H9 (cell line): ENCODE measurements around the gene HOXD4. TPM values are rescaled to one million over a fixed set of nuclear protein-coding genes. Genes with fewer than 3 reads are reported as not detected.

Experiments used
- DNase-seq: peaks from one replicate; pipeline ENCODE4 v3.0.0-alpha.2; 2017
- H2AFZ ChIP-seq: one replicate; pipeline ENCODE4 v1.6.1; 2013; ENCODE audit warnings: mild to moderate bottlenecking, low read length, control low read depth, moderate library complexity
- H2AK5ac ChIP-seq: 2 replicates; pipeline ENCODE4 v1.6.1; 2013; ENCODE audit warnings: low read length, control low read depth, mixed read lengths; ENCODE audit not compliant: insufficient read length
- H2BK120ac ChIP-seq: one replicate; pipeline ENCODE4 v1.6.1; 2013; ENCODE audit warnings: low read depth, mild to moderate bottlenecking, low read length, control low read depth, inconsistent platforms; ENCODE audit not compliant: poor library complexity, severe bottlenecking
- H2BK12ac ChIP-seq: 2 replicates; pipeline ENCODE4 v1.6.1; 2013; ENCODE audit warnings: low read length, control low read depth, mixed read lengths, low read depth; ENCODE audit not compliant: insufficient read length
- H2BK15ac ChIP-seq: 2 replicates; pipeline ENCODE4 v1.6.1; 2013; ENCODE audit warnings: low read depth, low read length, control low read depth
- H2BK20ac ChIP-seq: one replicate; pipeline ENCODE4 v1.6.1; 2013; ENCODE audit warnings: low read depth, mild to moderate bottlenecking, low read length, control low read depth, inconsistent platforms; ENCODE audit not compliant: poor library complexity, severe bottlenecking
- H2BK5ac ChIP-seq: 2 replicates; pipeline ENCODE4 v1.6.1; 2013; ENCODE audit warnings: low read length, control low read depth, mixed read lengths; ENCODE audit not compliant: insufficient read length
- H3K14ac ChIP-seq: 2 replicates; pipeline ENCODE4 v1.6.1; 2013; ENCODE audit warnings: low read length, control low read depth; ENCODE audit not compliant: insufficient read depth
- H3K18ac ChIP-seq: 2 replicates; pipeline ENCODE4 v1.6.1; 2013; ENCODE audit warnings: low read depth, mild to moderate bottlenecking, mixed read lengths, low read length, control low read depth; ENCODE audit not compliant: insufficient read length
- H3K23ac ChIP-seq: 2 replicates; pipeline ENCODE4 v1.6.1; 2013; ENCODE audit warnings: low read length, control low read depth, mixed read lengths, low read depth; ENCODE audit not compliant: insufficient read length
- H3K23me2 ChIP-seq: 2 replicates; pipeline ENCODE4 v1.6.1; 2013; ENCODE audit warnings: low read depth, mild to moderate bottlenecking, mixed read lengths, low read length, control low read depth; ENCODE audit not compliant: insufficient read length, poor library complexity, severe bottlenecking
- H3K27ac ChIP-seq: 2 replicates; pipeline ENCODE4 v1.5.1; 2013; ENCODE audit warnings: low read length, control low read depth, mixed read lengths, low read depth; ENCODE audit not compliant: insufficient read length
- H3K27me3 ChIP-seq: 2 replicates; pipeline ENCODE4 v1.6.1; 2013; ENCODE audit warnings: low read length, control low read depth, inconsistent platforms; ENCODE audit not compliant: insufficient read depth
- H3K4ac ChIP-seq: 2 replicates; pipeline ENCODE4 v1.6.1; 2013; ENCODE audit warnings: low read depth, mild to moderate bottlenecking, control low read depth, inconsistent platforms, low read length, moderate library complexity
- H3K4me1 ChIP-seq: 2 replicates; pipeline ENCODE4 v1.6.1; 2013; ENCODE audit warnings: low read length, control low read depth, inconsistent platforms; ENCODE audit not compliant: insufficient read depth
- H3K4me2 ChIP-seq: 2 replicates; pipeline ENCODE4 v1.6.1; 2013; ENCODE audit warnings: low read length, control low read depth, mixed read lengths; ENCODE audit not compliant: insufficient read length, insufficient read depth
- H3K56ac ChIP-seq: 2 replicates; pipeline ENCODE4 v1.6.1; 2013; ENCODE audit warnings: low read depth, mild to moderate bottlenecking, mixed read lengths, low read length, control low read depth; ENCODE audit not compliant: insufficient read length
- H3K79me1 ChIP-seq: 2 replicates; pipeline ENCODE4 v1.6.1; 2013; ENCODE audit warnings: low read depth, mild to moderate bottlenecking, moderate library complexity, low read length, control low read depth, inconsistent platforms; ENCODE audit not compliant: insufficient read depth, poor library complexity, severe bottlenecking
- H3K79me2 ChIP-seq: 2 replicates; pipeline ENCODE4 v1.6.1; 2013; ENCODE audit warnings: low read length, control low read depth, inconsistent platforms; ENCODE audit not compliant: insufficient read depth
- H3K9ac ChIP-seq: 2 replicates; pipeline ENCODE4 v1.6.1; 2013; ENCODE audit warnings: low read length, control low read depth, mixed read lengths; ENCODE audit not compliant: insufficient read length; ENCODE audit errors: extremely low read depth
- H3K9me3 ChIP-seq: one replicate; pipeline ENCODE4 v1.6.1; 2013; ENCODE audit warnings: low read depth, low read length, inconsistent platforms; ENCODE audit not compliant: control insufficient read depth
- H3T11ph ChIP-seq: one replicate; pipeline ENCODE4 v1.6.1; 2013; ENCODE audit warnings: mild to moderate bottlenecking, low read length, control low read depth, inconsistent platforms
- H4K20me1 ChIP-seq: one replicate; pipeline ENCODE4 v1.6.1; 2013; ENCODE audit not compliant: control insufficient read depth, insufficient read length, insufficient read depth
- H4K5ac ChIP-seq: 2 replicates; pipeline ENCODE4 v1.6.1; 2013; ENCODE audit warnings: low read depth, mild to moderate bottlenecking, mixed read lengths, low read length, control low read depth; ENCODE audit not compliant: insufficient read length
- H4K8ac ChIP-seq: replicated peaks from 2 replicates; pipeline ENCODE4 v1.6.1; 2013; ENCODE audit warnings: low read length, control low read depth, mixed read lengths, low read depth; ENCODE audit not compliant: insufficient read length
- H4K91ac ChIP-seq: 2 replicates; pipeline ENCODE4 v1.6.1; 2013; ENCODE audit warnings: low read depth, mild to moderate bottlenecking, moderate library complexity, mixed read lengths, low read length, control low read depth; ENCODE audit not compliant: insufficient read length
- H3K27ac Mint-ChIP-seq, 3 experiments: 2 replicates in 2 of 3; 3 replicates in 1 of 3; pipeline ENCODE4 v1.8.0; 2020 to 2021; ENCODE audit warnings: mixed read lengths in 3 of 3, mild to moderate bottlenecking in 1 of 3, moderate library complexity in 1 of 3
- H3K27me3 Mint-ChIP-seq: 2 replicates; pipeline ENCODE4 v1.8.0; 2021; ENCODE audit warnings: low read depth, mild to moderate bottlenecking, moderate library complexity, mixed read lengths
- H3K36me3 Mint-ChIP-seq, 3 experiments: 2 replicates in 2 of 3; 3 replicates in 1 of 3; pipeline ENCODE4 v1.8.0; 2020 to 2021; ENCODE audit warnings: low read depth in 3 of 3, mixed read lengths in 3 of 3; ENCODE audit not compliant: insufficient read depth in 1 of 3
- H3K4me1 Mint-ChIP-seq, 2 experiments: 2 replicates each; pipeline ENCODE4 v1.8.0; 2020; ENCODE audit warnings: mixed read lengths in 2 of 2
- H3K4me3 Mint-ChIP-seq, 2 experiments: 2 replicates in 1 of 2; 3 replicates in 1 of 2; pipeline ENCODE4 v1.8.0; 2020 to 2021; ENCODE audit warnings: mild to moderate bottlenecking in 2 of 2, mixed read lengths in 2 of 2, moderate library complexity in 1 of 2
- H3K9me3 Mint-ChIP-seq, 2 experiments: 2 replicates in 1 of 2; 3 replicates in 1 of 2; pipeline ENCODE4 v1.8.0; 2020; ENCODE audit warnings: mild to moderate bottlenecking in 2 of 2, mixed read lengths in 2 of 2, moderate library complexity in 1 of 2
- CTCF ChIP-seq: fragments of 200-600 bp; sonication (generic); conservative IDR thresholded peaks from 3 replicates; pipeline ENCODE4 v1.8.0; 2021; ENCODE audit warnings: antibody characterized with exemption, mild to moderate bottlenecking
- WGBS: extraction: QIAGEN DNeasy Blood & Tissue Kit; methylation state at CpG from one replicate; pipeline ENCODE4 v1.1.7; 2013; ENCODE audit warnings: missing lambda C conversion rate, low lambda C conversion rate, mixed read lengths; ENCODE audit not compliant: insufficient read length; ENCODE audit errors: extremely low coverage; 5-methylcytosine and 5-hydroxymethylcytosine counted together
- total RNA-seq: library from RNA; stranded (reverse); gene quantifications from 2 replicates; pipeline ENCODE4 v1.2.1, GENCODE V29; 2021

Gene HOXD4
- total RNA-seq, 1 experiment from 2014 or later = not detected

DNA sequence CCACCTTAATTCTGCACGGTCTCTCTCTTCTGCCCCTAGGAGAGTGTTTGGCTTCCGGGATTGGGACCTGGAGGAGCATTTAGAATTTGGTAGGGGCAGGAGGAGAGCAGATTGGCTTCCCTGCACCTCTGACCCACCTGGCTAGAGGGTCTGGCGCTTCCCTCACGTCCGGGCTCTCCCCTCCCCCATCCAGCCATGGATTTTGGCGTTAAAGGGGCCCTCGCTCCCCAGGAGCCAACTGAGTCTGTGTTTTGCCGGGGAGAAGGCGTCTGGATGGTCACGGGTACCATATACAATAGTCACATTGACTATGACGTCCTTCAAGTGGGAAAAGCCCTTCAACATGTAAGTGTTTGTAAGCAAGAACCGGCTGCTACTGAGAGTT is 12.3 kb downstream of the HOXD4 start:
- Histone ChIP-seq H3K9ac (no peak overlapping the region), H3K56ac (no peak overlapping the region), H2AK5ac (no peak overlapping the region), H3T11ph (no peak overlapping the region), H2BK15ac (no peak overlapping the region), H4K8ac (no peak overlapping the region), H3K27ac (no peak overlapping the region), H4K91ac (no peak overlapping the region), H3K9me3 (no peaks in the 10 kb centered on the region), H2BK20ac (no peak overlapping the region), H3K79me1 (no peaks in the 10 kb centered on the region), H3K14ac (no peak overlapping the region), H3K18ac (no peak overlapping the region), H3K23ac (no peak overlapping the region), H3K4ac (no peak overlapping the region), H2AFZ (no peak overlapping the region), H3K79me2 (no peaks in the 10 kb centered on the region), H3K27me3 (peaks cover 97% of the 10 kb centered on the region), H4K5ac (no peak overlapping the region), H2BK12ac (no peak overlapping the region), H4K20me1 (peaks cover 2% of the 10 kb centered on the region), H3K4me1 (no peaks in the 10 kb centered on the region), H3K23me2 (no peaks in the 10 kb centered on the region), H3K4me2 (no peak overlapping the region), H2BK5ac (no peak overlapping the region), H2BK120ac (no peak overlapping the region)
- Mint-ChIP-seq H3K27ac (no peak overlapping the region), H3K27me3 (peaks cover 100% of the 10 kb centered on the region), H3K4me3 (no peak overlapping the region), H3K4me1 (peaks cover 3 to 31% of the 10 kb centered on the region in 2 experiments; a peak in 3 of 4 replicates), H3K36me3 (no peaks in the 10 kb centered on the region), H3K9me3 (peaks cover 0 to 5% of the 10 kb centered on the region in 2 experiments; a peak in 2 of 5 replicates)
- no peak for TF ChIP-seq CTCF
- WGBS = no CpG with 5 or more reads among the region's 12 CpGs
- no peak for DNase-seq
